Neural cell (in vitro differentiated cells): Measurements from ENCODE around the gene UPK1B. TPM values are rescaled to one million over a fixed set of nuclear protein-coding genes. Genes with fewer than 3 reads are reported as not detected.

ENCODE experiments used
- H2AFZ ChIP-seq: fragments of 200-600, 300-800 bp; sonication (generic), shearing (Covaris generic); 2 replicates; pipeline ENCODE4 v1.6.0; 2014; ENCODE audit warnings: low read depth, mild to moderate bottlenecking, antibody characterized with exemption, low read length, moderate library complexity
- H3F3A ChIP-seq: fragments of 200-600 bp; shearing (Covaris generic); 2 replicates; pipeline ENCODE4 v1.6.1; 2016; ENCODE audit warnings: mild to moderate bottlenecking, moderate library complexity, mixed read lengths, antibody characterized with exemption, low read length; ENCODE audit not compliant: insufficient read depth, poor library complexity, severe bottlenecking
- H3K27ac ChIP-seq: fragments of 200-600, 300-800 bp; sonication (generic), shearing (Covaris generic); 2 replicates; pipeline ENCODE4 v1.5.1; 2014; ENCODE audit warnings: mild to moderate bottlenecking, low read length, moderate library complexity
- H3K27me3 ChIP-seq: fragments of 300-800, 200-600 bp; sonication (generic), shearing (Covaris generic); 2 replicates; pipeline ENCODE4 v1.6.0; 2014; ENCODE audit warnings: mild to moderate bottlenecking, low read depth, low read length, moderate library complexity; ENCODE audit not compliant: insufficient read depth
- H3K36me3 ChIP-seq: fragments of 300-800, 200-600 bp; sonication (generic), shearing (Covaris generic); 2 replicates; pipeline ENCODE4 v1.5.1; 2014; ENCODE audit warnings: mild to moderate bottlenecking, antibody characterized with exemption, low read length, moderate library complexity; ENCODE audit not compliant: insufficient read depth
- H3K4me2 ChIP-seq: fragments of 300-800, 200-600 bp; sonication (generic), shearing (Covaris generic); 2 replicates; pipeline ENCODE4 v1.6.0; 2014; ENCODE audit warnings: mild to moderate bottlenecking, low read length
- H3K4me3 ChIP-seq: fragments of 300-800, 200-600 bp; sonication (generic), shearing (Covaris generic); 2 replicates; pipeline ENCODE4 v1.5.1; 2014; ENCODE audit warnings: mild to moderate bottlenecking, low read length, moderate library complexity
- H3K79me2 ChIP-seq: fragments of 200-600 bp; shearing (Covaris generic); replicated peaks from 2 replicates; pipeline ENCODE4 v1.6.0; 2014; ENCODE audit warnings: mild to moderate bottlenecking, low read length, moderate library complexity; ENCODE audit not compliant: insufficient read depth
- H3K9ac ChIP-seq: fragments of 300-800, 200-600 bp; sonication (generic), shearing (Covaris generic); 2 replicates; pipeline ENCODE4 v1.6.1; 2016; ENCODE audit warnings: mild to moderate bottlenecking, low read length, mixed read lengths
- H3K9me2 ChIP-seq: fragments of 200-600 bp; shearing (Covaris generic); 2 replicates; pipeline ENCODE4 v1.6.1; 2016; ENCODE audit warnings: mild to moderate bottlenecking, low read length, mixed read lengths; ENCODE audit not compliant: insufficient read depth
- H3K9me3 ChIP-seq: fragments of 200-600, 300-800 bp; sonication (generic), shearing (Covaris generic); 2 replicates; pipeline ENCODE4 v1.6.1; 2016; ENCODE audit warnings: mild to moderate bottlenecking, mixed run types, low read length, moderate library complexity, mixed read lengths
- H4K20me1 ChIP-seq: fragments of 200-600 bp; shearing (Covaris generic); 2 replicates; pipeline ENCODE4 v1.6.1; 2016; ENCODE audit warnings: mild to moderate bottlenecking, mixed run types; ENCODE audit not compliant: insufficient read depth
- EP300 ChIP-seq: fragments of 450-650 bp; conservative IDR thresholded peaks from 2 replicates; pipeline ENCODE4 v1.6.1; 2014; ENCODE audit warnings: antibody characterized with exemption, mild to moderate bottlenecking, moderate library complexity; ENCODE audit not compliant: poor library complexity, severe bottlenecking
- EZH2 ChIP-seq: fragments of 200-600, 300-800 bp; shearing (Covaris generic), sonication (generic); IDR thresholded peaks from 2 replicates; pipeline ENCODE4 v1.6.1; 2014; ENCODE audit warnings: antibody characterized with exemption, low read length, borderline replicate concordance, mild to moderate bottlenecking; ENCODE audit not compliant: insufficient read depth, poor library complexity, severe bottlenecking
- MXI1 ChIP-seq: fragments of 450-650 bp; conservative IDR thresholded peaks from 2 replicates; pipeline ENCODE4 v1.6.1; 2014; ENCODE audit warnings: antibody characterized with exemption, mild to moderate bottlenecking; ENCODE audit not compliant: poor library complexity, severe bottlenecking
- POLR2AphosphoS5 ChIP-seq: IDR thresholded peaks from 2 replicates; pipeline ENCODE4 v1.6.1; 2012
- RAD21 ChIP-seq: fragments of 450-650 bp; conservative IDR thresholded peaks from 2 replicates; pipeline ENCODE4 v1.6.1; 2014; ENCODE audit warnings: antibody characterized with exemption, mild to moderate bottlenecking, moderate library complexity
- SMC3 ChIP-seq: fragments of 450-650 bp; conservative IDR thresholded peaks from 2 replicates; pipeline ENCODE4 v1.6.1; 2014; ENCODE audit warnings: antibody characterized with exemption, mild to moderate bottlenecking, moderate library complexity; ENCODE audit not compliant: poor library complexity
- TAF1 ChIP-seq: IDR thresholded peaks from 2 replicates; pipeline ENCODE4 v1.6.1; 2012; ENCODE audit warnings: low read depth
- polyA plus RNA-seq: library from polyadenylated mRNA; depleted of rRNA; stranded (reverse); fragments of >200 nt; gene quantifications from 2 replicates; pipeline ENCODE4 v1.2.3, GENCODE V29; 2014
- TF ChIP-seq, protein P1 (sequence below): fragments of 450-650 bp; IDR thresholded peaks from 2 replicates; pipeline ENCODE4 v1.5.1; 2014; ENCODE audit warnings: antibody characterized with exemption, mild to moderate bottlenecking, moderate library complexity; ENCODE audit not compliant: poor library complexity, severe bottlenecking
- TF ChIP-seq, protein P2 (sequence below): IDR thresholded peaks from 2 replicates; pipeline ENCODE4 v1.6.1; 2012; ENCODE audit warnings: borderline replicate concordance

The UPK1B gene
- polyA plus RNA-seq, 1 donor from 2014 or later, result not detected

DNA sequence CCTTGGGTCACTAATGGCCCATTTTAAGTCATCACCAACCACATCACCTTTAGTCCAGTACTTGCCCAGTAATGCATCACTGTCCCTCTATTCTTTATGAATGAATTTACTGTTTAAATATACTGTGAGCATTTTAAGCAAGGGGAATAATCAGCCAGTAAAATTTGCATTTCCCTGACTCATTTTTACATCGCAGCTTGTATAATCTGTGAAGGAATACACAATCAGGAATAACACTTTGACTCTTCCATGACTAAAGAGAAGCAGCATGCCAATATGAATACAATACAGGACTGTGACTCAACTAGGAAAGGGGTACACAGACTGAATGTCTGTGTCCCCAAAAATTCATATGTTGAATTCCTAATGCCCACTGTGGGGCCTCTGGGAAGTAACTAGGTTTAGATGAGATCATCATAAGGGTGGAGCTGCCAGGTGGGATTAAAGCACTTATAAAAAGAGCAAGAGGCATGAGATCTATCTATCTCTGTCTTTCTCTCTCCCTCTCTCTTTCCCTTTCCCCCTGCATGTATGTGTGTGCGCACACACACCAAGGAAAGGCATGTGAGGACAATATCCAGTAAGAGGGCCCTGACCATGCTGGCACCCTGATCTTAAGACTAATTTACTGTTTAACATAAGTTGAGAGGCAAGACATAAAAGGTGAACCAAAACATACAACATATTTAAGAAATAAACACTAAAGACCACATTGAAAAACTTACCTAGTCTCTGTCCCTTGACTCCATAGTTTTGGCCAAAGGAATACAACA is 55.2 kb downstream of the UPK1B start:
- Histone ChIP-seq H3K9me3 (no peaks in the 10 kb centered on the region), H3K4me3 (no peak overlapping the region), H3K36me3 (no peaks in the 10 kb centered on the region), H3F3A (no peaks in the 10 kb centered on the region), H3K27me3 (no peaks in the 10 kb centered on the region), H3K79me2 (no peaks in the 10 kb centered on the region), H3K27ac (no peak overlapping the region), H3K9me2 (no peaks in the 10 kb centered on the region), H4K20me1 (no peaks in the 10 kb centered on the region), H3K9ac (no peak overlapping the region), H3K4me2 (no peak overlapping the region), H2AFZ (no peak overlapping the region)
- no peak for TF ChIP-seq RAD21
- TF ChIP-seq MXI1, result no peak
- TF ChIP-seq, protein P1, sequence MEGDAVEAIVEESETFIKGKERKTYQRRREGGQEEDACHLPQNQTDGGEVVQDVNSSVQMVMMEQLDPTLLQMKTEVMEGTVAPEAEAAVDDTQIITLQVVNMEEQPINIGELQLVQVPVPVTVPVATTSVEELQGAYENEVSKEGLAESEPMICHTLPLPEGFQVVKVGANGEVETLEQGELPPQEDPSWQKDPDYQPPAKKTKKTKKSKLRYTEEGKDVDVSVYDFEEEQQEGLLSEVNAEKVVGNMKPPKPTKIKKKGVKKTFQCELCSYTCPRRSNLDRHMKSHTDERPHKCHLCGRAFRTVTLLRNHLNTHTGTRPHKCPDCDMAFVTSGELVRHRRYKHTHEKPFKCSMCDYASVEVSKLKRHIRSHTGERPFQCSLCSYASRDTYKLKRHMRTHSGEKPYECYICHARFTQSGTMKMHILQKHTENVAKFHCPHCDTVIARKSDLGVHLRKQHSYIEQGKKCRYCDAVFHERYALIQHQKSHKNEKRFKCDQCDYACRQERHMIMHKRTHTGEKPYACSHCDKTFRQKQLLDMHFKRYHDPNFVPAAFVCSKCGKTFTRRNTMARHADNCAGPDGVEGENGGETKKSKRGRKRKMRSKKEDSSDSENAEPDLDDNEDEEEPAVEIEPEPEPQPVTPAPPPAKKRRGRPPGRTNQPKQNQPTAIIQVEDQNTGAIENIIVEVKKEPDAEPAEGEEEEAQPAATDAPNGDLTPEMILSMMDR, result no peak
- TF ChIP-seq, protein P2, sequence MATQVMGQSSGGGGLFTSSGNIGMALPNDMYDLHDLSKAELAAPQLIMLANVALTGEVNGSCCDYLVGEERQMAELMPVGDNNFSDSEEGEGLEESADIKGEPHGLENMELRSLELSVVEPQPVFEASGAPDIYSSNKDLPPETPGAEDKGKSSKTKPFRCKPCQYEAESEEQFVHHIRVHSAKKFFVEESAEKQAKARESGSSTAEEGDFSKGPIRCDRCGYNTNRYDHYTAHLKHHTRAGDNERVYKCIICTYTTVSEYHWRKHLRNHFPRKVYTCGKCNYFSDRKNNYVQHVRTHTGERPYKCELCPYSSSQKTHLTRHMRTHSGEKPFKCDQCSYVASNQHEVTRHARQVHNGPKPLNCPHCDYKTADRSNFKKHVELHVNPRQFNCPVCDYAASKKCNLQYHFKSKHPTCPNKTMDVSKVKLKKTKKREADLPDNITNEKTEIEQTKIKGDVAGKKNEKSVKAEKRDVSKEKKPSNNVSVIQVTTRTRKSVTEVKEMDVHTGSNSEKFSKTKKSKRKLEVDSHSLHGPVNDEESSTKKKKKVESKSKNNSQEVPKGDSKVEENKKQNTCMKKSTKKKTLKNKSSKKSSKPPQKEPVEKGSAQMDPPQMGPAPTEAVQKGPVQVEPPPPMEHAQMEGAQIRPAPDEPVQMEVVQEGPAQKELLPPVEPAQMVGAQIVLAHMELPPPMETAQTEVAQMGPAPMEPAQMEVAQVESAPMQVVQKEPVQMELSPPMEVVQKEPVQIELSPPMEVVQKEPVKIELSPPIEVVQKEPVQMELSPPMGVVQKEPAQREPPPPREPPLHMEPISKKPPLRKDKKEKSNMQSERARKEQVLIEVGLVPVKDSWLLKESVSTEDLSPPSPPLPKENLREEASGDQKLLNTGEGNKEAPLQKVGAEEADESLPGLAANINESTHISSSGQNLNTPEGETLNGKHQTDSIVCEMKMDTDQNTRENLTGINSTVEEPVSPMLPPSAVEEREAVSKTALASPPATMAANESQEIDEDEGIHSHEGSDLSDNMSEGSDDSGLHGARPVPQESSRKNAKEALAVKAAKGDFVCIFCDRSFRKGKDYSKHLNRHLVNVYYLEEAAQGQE, result no peak
- no peak for TF ChIP-seq EP300
- no peak for TF ChIP-seq EZH2
- TF ChIP-seq SMC3, result no peak
- TF ChIP-seq POLR2AphosphoS5, result no peak
- no peak for TF ChIP-seq TAF1

DNA sequence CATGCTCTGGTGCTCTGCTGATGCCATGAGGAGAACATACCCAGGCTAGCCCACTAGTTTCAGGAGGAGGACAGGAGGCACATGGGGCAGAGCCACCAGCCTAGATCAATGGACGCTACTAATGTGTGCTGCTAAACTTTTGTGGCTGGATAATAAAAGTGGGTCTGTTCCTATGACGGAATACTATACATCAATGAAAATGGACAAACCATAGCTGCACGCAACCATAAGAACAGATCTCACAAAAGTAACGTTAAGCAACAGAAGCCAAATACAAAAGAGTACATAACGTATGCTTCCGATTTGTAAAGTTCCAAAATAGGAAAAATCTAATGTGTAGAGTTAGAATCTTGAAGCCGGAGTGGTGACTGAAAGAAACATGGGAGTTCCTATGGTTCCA is 55.8 kb downstream of the UPK1B start:
- TF ChIP-seq, protein P2, result no peak
- no peak for TF ChIP-seq EP300
- no peak for TF ChIP-seq RAD21
- TF ChIP-seq MXI1, result no peak
- TF ChIP-seq, protein P1, result no peak
- TF ChIP-seq TAF1, result no peak
- TF ChIP-seq EZH2, result no peak
- no peak for TF ChIP-seq POLR2AphosphoS5
- no peak for TF ChIP-seq SMC3
- H3K36me3 ChIP-seq, result no peaks in the 10 kb centered on the region
- no peaks in the 10 kb centered on the region for H3K79me2 ChIP-seq
- H3K9me3 ChIP-seq, result no peaks in the 10 kb centered on the region
- no peak overlapping the region for H3K4me3 ChIP-seq
- no peak overlapping the region for H3K27ac ChIP-seq
- H3K27me3 ChIP-seq, result no peaks in the 10 kb centered on the region
- H3K4me2 ChIP-seq, result no peak overlapping the region
- no peak overlapping the region for H3K9ac ChIP-seq
- no peaks in the 10 kb centered on the region for H3K9me2 ChIP-seq
- H3F3A ChIP-seq, result no peaks in the 10 kb centered on the region
- no peaks in the 10 kb centered on the region for H4K20me1 ChIP-seq
- no peak overlapping the region for H2AFZ ChIP-seq
